Natural killer cell treated with Interleukin-12 subunit alpha and Interleukin-12 subunit beta and Interleukin-15 and Interleukin-18, amount 100 ng/mL, for 72 hours (primary cell): Measurements from ENCODE around the gene TRPM2. TPM values are rescaled to one million over a fixed set of nuclear protein-coding genes. Genes with fewer than 3 reads are reported as not detected.

Experiments used
- ATAC-seq, 2 donors: fragments of 150-1000 bp; cut with Tn5 transposase in 1 of 2; sonication (Bioruptor Pico), chemical (Tn5 transposase) in 1 of 2; 2 replicates each; pipeline ENCODE4 v1.10.0; 2021
- DNase-seq: peaks from one replicate; pipeline ENCODE4 v3.0.0; 2022; ENCODE audit warnings: low spot score
- H3K27ac Mint-ChIP-seq, 2 donors: 1 replicate in 1 of 2; 2 replicates in 1 of 2; pipeline ENCODE4 v1.8.0; 2022; ENCODE audit warnings: mixed read lengths in 2 of 2, mild to moderate bottlenecking in 1 of 2, moderate library complexity in 1 of 2
- H3K27me3 Mint-ChIP-seq, 2 donors: 1 replicate in 1 of 2; 2 replicates in 1 of 2; pipeline ENCODE4 v1.8.0; 2022; ENCODE audit warnings: mixed read lengths in 2 of 2
- H3K36me3 Mint-ChIP-seq: one replicate; pipeline ENCODE4 v1.8.0; 2022; ENCODE audit warnings: mixed read lengths
- H3K4me1 Mint-ChIP-seq, 2 donors: 1 replicate in 1 of 2; 2 replicates in 1 of 2; pipeline ENCODE4 v1.8.0; 2022; ENCODE audit warnings: low read depth in 2 of 2, mixed read lengths in 2 of 2, mild to moderate bottlenecking in 1 of 2
- H3K4me3 Mint-ChIP-seq: one replicate; pipeline ENCODE4 v1.8.0; 2022; ENCODE audit warnings: mixed read lengths
- H3K9me3 Mint-ChIP-seq: 2 replicates; pipeline ENCODE4 v1.8.0; 2022; ENCODE audit warnings: mixed read lengths
- total RNA-seq, 2 donors: library from RNA; stranded (reverse); gene quantifications; one replicate each; pipeline ENCODE4 v1.2.3, GENCODE V29; 2022

TRPM2 gene
- 10 to 100 TPM; 14.7 to 15.8 TPM for total RNA-seq

DNA sequence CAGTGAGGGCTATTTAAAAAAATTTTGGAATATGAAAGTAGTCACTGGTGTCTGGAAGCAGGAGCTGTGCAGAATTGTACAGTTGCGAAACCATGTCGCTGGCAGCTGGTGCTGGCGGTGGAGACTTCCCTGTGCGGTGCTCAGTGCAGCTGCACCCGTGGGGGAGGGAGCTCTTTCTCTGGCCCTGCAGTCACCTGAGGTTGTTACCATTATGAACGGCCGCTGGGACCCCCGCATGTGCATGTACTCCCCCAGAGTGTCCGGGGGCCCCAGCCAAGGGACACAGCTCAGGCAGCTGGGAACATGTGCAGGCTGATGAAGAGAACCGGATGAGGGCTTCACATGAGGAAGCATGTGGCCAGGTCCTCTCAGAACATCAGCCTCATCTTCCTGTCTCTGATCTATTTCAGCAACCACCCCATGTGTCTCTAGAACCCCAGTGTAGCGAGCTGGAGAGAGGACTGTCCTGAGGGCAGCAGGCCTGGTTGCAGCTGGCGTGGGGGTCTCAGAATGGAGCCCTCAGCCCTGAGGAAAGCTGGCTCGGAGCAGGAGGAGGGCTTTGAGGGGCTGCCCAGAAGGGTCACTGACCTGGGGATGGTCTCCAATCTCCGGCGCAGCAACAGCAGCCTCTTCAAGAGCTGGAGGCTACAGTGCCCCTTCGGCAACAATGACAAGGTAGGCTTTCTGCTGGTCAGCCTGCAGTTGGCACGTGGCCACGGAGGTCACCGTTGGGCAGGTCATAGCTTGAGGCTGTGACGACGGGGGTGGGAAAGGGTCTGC lies at the start of gene TRPM2:
Gene TRPM2 (plus strand): TSS at position 431 of the 780 bp plus-strand sequence. CDS start 80 bp downstream, at position 511.
- peaks cover 4% of the 10 kb centered on the region for H3K36me3 Mint-ChIP-seq
- ATAC-seq (peak; percentile 77 to 78), DNase-seq (no peak)
- H3K4me3 Mint-ChIP-seq, result peak within 1 kb of the TSS; percentile 87
- H3K27me3 Mint-ChIP-seq, result peaks cover 0 to 2% of the 10 kb centered on the region in 2 donors
- H3K27ac Mint-ChIP-seq, result peak within 1 kb of the TSS; percentile 87 to 91
- peaks cover 38 to 50% of the 10 kb centered on the region in 2 donors for H3K4me1 Mint-ChIP-seq
- no peaks in the 10 kb centered on the region for H3K9me3 Mint-ChIP-seq

DNA sequence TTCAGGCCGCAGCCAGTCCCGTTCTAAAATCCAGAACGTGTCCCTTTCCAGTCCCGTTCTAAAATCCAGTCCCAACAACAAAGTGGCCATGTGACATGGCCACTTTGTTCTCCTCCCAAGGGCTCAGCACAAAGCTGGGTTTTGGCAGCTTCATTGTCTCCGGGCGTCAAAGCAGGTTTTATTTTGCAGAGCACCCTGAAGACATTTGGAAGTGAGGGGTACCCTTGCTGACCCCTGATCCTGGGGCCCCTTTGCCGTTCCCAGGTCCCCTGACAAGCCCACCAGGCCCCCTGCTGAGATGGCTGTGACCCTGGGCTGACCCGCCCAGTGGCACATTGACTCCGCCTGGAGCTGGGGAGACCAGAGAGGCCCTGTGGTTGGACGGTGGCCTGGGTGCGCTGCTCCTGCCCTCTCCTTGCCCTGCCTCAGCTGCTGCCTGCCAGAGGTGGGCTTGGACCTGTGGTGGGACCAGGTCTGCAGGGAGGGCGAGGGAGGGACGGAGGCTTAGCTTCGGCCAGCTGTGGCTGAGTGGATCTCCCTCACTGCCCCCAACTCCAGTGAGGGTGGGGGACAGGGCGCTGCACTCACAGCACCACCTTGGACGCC lies 49.3 kb upstream of the TRPM2 start:
- no peaks in the 10 kb centered on the region for H3K36me3 Mint-ChIP-seq
- H3K9me3 Mint-ChIP-seq, result no peaks in the 10 kb centered on the region
- no peak overlapping the region for H3K27ac Mint-ChIP-seq
- ATAC-seq (no peak), DNase-seq (no peak)
- no peaks in the 10 kb centered on the region for H3K27me3 Mint-ChIP-seq
- peaks cover 8 to 23% of the 10 kb centered on the region in 2 donors for H3K4me1 Mint-ChIP-seq
- no peak overlapping the region for H3K4me3 Mint-ChIP-seq

DNA sequence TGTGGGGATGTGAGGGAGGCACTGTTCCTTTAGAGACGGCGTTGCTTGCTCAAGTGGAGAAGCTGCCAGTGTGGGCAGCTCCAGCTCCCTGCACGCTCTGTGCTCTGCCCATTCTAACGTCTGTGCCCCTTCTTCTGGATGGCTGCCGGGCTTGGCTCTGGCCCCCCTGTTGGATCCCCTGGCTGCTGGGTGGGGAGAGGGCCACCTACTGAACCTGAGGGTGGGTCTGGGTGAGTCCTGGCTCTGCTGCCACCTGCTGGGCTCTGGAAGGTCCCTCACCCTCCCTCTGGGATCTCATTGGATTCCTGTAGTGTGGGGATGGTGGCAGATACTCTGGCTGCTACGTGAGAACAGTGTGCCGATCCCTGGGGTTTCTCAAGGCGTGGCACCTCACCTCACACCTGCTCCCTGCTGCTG lies 48.5 kb upstream of the TRPM2 start:
- Mint-ChIP-seq H3K4me3 (no peak overlapping the region), H3K4me1 (peaks cover 4 to 20% of the 10 kb centered on the region in 2 donors), H3K27ac (no peak overlapping the region), H3K36me3 (no peaks in the 10 kb centered on the region), H3K9me3 (no peaks in the 10 kb centered on the region), H3K27me3 (no peaks in the 10 kb centered on the region)
- ATAC-seq (no peak), DNase-seq (no peak)

DNA sequence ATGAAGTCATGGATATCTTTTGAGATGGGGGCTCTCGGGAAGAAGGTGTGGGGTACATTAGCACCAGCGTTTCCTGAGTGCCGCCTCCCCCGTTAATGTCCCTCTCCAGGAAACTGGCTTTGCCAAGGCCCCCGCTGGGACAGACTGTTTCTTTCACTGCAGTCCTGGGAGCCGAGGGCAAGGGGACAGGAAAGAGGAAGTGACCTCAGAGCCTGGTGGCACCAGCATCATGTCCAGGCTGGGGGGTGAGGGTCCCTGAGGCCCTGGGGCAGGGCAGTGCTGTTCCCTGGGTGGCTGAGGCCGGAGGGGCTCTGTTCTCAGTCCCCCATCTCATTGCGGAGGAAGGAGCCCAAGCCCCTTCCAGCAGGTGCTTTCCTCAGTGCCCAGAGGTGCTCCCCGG lies 47.7 kb upstream of the TRPM2 start:
- H3K27ac Mint-ChIP-seq, result no peak overlapping the region
- DNase-seq (no peak), ATAC-seq (no peak)
- H3K36me3 Mint-ChIP-seq, result peaks cover under 1% of the 10 kb centered on the region
- no peak overlapping the region for H3K4me3 Mint-ChIP-seq
- no peaks in the 10 kb centered on the region for H3K27me3 Mint-ChIP-seq
- H3K9me3 Mint-ChIP-seq, result no peaks in the 10 kb centered on the region
- H3K4me1 Mint-ChIP-seq, result peaks cover 4 to 20% of the 10 kb centered on the region in 2 donors

DNA sequence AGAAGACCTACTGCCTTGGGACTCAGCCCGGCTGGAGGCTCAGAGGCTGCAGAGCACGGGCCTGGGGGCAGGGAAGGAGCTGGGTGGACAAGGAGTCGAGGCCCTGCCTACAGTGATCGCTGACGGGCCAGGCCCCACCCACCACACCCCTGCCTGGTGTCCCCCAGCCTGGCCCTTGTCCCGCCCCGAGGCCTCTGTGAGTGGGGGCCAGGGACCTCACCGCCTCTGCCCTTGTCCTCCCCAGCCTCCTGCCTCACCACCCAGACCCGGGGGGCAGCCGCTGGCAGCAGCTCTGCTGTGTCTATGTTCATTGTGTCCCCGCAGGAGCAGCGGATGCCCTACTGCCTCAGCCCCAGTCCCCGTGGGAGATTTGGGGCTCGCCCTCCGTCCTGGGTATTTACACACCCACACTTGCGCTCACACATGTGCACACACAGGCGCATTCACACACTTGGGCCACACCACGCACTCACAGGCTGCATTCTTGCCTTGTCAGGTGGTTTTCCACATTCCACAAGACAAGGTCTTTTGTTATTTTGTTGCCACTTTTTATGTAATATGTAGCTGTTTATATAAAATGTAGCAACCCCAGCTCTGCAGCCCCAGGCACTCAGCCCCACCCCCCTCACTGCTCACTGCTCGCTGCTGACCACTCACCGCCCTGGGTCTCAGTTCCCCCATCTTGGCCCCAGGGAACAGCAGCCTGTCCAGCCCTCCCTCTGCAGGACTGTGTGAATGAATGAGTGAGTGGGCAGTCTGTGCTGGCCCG lies 46.3 kb upstream of the TRPM2 start:
- Mint-ChIP-seq H3K9me3 (no peaks in the 10 kb centered on the region), H3K4me1 (peaks cover 11 to 18% of the 10 kb centered on the region in 2 donors), H3K36me3 (peaks cover 8% of the 10 kb centered on the region), H3K27ac (no peak overlapping the region), H3K27me3 (no peaks in the 10 kb centered on the region), H3K4me3 (no peak overlapping the region)
- DNase-seq (no peak), ATAC-seq (no peak)

DNA sequence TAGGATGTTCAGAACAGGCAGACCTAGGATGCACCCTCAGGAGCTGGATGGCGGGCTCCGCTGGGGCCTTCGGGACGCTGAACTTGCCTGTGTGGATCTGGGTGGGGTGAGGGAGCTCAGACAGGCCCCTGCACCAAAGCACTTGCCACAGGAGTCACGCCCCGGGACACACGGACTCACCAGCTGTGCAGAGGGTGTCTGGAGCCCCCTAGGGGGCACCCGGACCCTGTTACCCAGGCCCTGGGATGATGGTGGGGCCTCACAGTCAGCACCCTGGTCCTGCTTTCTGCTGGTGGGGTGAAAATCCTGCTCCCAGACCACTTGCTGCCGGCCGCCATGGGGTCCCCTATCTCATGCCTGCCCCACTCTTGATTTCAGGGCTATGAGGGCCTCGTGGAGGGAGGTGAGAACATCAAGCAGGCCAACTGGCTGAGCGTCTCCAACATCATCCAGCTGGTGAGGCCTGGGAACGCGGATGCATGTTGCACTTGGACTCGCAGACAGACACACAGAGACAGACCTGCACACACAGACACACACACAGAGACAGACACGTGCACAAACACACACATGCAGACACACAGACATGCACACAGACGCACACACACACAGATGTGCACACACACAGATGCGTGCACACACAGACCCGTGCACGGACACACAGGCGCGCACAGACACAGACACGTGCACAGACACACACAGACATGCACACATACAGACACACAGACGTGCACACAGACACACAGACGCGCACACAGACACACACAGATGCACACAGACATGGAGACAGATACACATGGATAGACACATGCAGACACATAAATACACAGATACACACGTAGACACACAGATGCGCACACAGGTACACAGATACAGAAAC lies 42.6 kb upstream of the TRPM2 start:
- no peaks in the 10 kb centered on the region for H3K27me3 Mint-ChIP-seq
- DNase-seq, result no peak
- H3K27ac Mint-ChIP-seq, result no peak overlapping the region
- ATAC-seq, result no peak
- H3K4me1 Mint-ChIP-seq, result peaks cover 7 to 9% of the 10 kb centered on the region in 2 donors
- peaks cover 8% of the 10 kb centered on the region for H3K36me3 Mint-ChIP-seq
- H3K9me3 Mint-ChIP-seq, result no peaks in the 10 kb centered on the region
- H3K4me3 Mint-ChIP-seq, result no peak overlapping the region

DNA sequence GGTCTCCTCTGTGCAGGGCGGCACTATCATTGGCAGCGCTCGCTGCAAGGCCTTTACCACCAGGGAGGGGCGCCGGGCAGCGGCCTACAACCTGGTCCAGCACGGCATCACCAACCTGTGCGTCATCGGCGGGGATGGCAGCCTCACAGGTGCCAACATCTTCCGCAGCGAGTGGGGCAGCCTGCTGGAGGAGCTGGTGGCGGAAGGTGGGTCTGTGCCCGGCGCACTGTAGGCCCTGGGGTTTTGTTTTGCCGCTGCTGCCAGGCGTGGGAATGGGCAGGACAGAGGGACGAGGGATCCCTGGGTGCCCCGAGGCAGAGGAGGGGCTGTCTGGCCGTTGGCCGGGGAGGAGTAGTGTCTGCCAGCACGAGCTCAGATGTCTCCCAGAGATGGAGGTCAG lies 41.3 kb upstream of the TRPM2 start:
- no peaks in the 10 kb centered on the region for H3K27me3 Mint-ChIP-seq
- DNase-seq (no peak), ATAC-seq (no peak)
- no peaks in the 10 kb centered on the region for H3K9me3 Mint-ChIP-seq
- peaks cover 8% of the 10 kb centered on the region for H3K36me3 Mint-ChIP-seq
- H3K4me1 Mint-ChIP-seq, result peaks cover 7 to 9% of the 10 kb centered on the region in 2 donors
- no peak overlapping the region for H3K27ac Mint-ChIP-seq
- no peak overlapping the region for H3K4me3 Mint-ChIP-seq

DNA sequence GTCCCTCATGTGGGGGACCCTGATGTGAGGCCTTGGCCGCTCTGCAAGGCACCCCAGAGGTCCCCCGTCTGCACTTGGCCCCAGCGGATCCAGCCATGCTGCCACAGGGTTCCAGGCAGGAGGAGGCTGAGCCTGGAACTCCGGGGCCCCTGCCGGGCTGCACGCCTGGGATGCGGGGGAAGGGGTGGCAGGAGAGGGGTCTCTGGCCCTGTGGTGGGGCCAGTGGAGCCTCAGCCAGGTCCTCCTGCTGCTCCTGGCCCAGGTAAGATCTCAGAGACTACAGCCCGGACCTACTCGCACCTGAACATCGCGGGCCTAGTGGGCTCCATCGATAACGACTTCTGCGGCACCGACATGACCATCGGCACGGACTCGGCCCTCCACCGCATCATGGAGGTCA lies 40.7 kb upstream of the TRPM2 start:
- H3K27ac Mint-ChIP-seq, result no peak overlapping the region
- peaks cover 7 to 8% of the 10 kb centered on the region in 2 donors for H3K4me1 Mint-ChIP-seq
- DNase-seq (no peak), ATAC-seq (no peak)
- H3K4me3 Mint-ChIP-seq, result no peak overlapping the region
- H3K36me3 Mint-ChIP-seq, result peaks cover 8% of the 10 kb centered on the region
- no peaks in the 10 kb centered on the region for H3K9me3 Mint-ChIP-seq
- H3K27me3 Mint-ChIP-seq, result no peaks in the 10 kb centered on the region

DNA sequence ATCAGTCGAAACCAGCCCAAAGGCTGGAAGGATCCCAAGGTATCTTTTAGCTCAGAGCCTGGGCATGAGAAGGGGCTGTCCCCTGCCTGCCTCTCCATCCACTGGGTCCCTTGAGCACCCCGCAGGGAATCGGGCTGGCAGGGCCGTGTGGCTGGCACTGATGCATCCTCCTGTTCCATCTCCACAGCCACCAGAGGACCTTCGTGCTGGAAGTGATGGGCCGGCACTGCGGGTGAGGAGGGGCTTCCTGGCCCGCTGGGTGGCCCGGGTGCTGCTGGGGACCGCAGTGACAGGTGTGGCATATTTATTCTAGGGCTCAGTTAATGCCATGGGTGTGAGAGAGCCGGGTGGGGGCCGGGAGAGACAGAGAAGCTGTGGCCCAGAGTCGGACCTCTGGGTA lies 40.0 kb upstream of the TRPM2 start:
- DNase-seq (no peak), ATAC-seq (no peak)
- H3K27ac Mint-ChIP-seq, result no peak overlapping the region
- no peaks in the 10 kb centered on the region for H3K9me3 Mint-ChIP-seq
- no peak overlapping the region for H3K4me3 Mint-ChIP-seq
- peaks cover 3 to 7% of the 10 kb centered on the region in 2 donors for H3K4me1 Mint-ChIP-seq
- H3K36me3 Mint-ChIP-seq, result peaks cover 8% of the 10 kb centered on the region
- no peaks in the 10 kb centered on the region for H3K27me3 Mint-ChIP-seq

DNA sequence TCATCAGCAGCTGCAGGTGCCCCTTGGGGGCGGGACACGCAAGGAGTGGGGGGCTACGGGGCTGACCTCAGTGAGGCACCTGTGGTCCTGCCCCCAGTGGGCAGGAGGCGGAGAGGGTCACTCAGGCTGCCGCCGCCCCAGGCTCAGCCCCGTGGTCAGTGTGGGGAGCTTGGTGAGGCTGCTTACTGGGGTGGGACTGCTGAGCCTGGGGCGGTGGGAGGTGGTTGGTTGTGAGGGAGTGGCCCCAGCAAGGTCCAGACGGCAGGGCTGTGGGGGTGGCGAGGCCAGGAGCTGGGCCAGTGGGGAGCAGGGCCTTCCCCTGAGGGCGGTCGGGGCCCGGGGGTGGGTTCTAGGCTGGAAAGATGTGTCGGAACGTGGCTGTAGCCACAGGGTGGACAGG lies 39.3 kb upstream of the TRPM2 start:
- DNase-seq (no peak), ATAC-seq (no peak)
- H3K36me3 Mint-ChIP-seq, result peaks cover 8% of the 10 kb centered on the region
- no peaks in the 10 kb centered on the region for H3K27me3 Mint-ChIP-seq
- no peaks in the 10 kb centered on the region for H3K9me3 Mint-ChIP-seq
- peaks cover 3 to 7% of the 10 kb centered on the region in 2 donors for H3K4me1 Mint-ChIP-seq
- H3K4me3 Mint-ChIP-seq, result no peak overlapping the region
- H3K27ac Mint-ChIP-seq, result no peak overlapping the region

DNA sequence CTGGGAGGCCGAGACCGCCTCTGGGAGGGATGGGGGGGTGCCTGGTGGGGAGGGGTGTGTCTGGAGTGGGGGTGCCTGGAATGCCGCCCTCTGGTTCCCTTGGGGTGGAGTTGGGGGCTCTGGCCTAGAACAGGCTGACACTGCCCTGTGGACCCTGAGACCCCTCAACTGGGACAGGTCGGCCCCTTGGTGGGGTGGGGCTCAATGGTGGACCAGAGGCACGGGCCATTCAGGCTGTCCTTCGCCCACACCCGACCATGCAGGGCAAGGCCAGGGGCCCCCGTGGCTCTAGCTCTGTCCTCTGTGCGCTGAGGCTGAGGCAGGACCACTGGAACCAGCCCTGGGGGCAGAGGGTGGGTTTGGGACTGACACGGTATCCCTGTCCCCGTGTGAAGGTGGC lies 38.9 kb upstream of the TRPM2 start:
- Mint-ChIP-seq H3K27me3 (no peaks in the 10 kb centered on the region), H3K27ac (no peak overlapping the region), H3K9me3 (no peaks in the 10 kb centered on the region), H3K4me1 (peaks cover 3 to 7% of the 10 kb centered on the region in 2 donors), H3K36me3 (peaks cover 8% of the 10 kb centered on the region), H3K4me3 (no peak overlapping the region)
- DNase-seq (no peak), ATAC-seq (no peak)

DNA sequence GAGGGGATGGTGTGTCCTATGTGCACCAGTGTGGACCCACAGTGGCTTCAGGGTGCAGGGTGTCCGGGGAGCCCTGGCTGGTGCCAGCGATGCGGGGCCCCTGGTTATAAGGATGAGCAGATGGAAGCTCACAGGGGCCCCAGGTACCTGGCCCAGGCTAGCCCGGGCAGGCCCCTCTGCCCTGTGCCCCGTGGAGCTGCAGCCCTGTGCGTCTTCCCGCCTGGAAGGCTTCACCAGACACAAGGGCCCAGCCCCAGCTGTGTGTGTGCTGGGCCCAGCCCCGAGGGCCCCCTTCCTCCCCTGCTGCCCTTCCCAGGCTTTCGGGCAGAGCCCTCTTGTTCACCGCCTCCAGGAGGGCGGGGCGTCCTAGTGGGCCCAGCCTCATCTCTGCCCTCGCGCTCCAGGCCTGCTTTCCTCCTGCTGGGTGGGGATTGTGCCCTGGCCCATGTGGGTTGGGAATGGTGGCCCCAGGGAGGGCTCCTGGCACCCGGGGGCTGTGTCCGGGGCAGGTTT lies 37.7 kb upstream of the TRPM2 start:
- H3K36me3 Mint-ChIP-seq, result peaks cover 7% of the 10 kb centered on the region
- DNase-seq, result no peak
- H3K27me3 Mint-ChIP-seq, result no peaks in the 10 kb centered on the region
- no peak overlapping the region for H3K4me3 Mint-ChIP-seq
- H3K27ac Mint-ChIP-seq, result no peak overlapping the region
- H3K4me1 Mint-ChIP-seq, result peaks cover 3 to 7% of the 10 kb centered on the region in 2 donors
- ATAC-seq, result no peak
- no peaks in the 10 kb centered on the region for H3K9me3 Mint-ChIP-seq

DNA sequence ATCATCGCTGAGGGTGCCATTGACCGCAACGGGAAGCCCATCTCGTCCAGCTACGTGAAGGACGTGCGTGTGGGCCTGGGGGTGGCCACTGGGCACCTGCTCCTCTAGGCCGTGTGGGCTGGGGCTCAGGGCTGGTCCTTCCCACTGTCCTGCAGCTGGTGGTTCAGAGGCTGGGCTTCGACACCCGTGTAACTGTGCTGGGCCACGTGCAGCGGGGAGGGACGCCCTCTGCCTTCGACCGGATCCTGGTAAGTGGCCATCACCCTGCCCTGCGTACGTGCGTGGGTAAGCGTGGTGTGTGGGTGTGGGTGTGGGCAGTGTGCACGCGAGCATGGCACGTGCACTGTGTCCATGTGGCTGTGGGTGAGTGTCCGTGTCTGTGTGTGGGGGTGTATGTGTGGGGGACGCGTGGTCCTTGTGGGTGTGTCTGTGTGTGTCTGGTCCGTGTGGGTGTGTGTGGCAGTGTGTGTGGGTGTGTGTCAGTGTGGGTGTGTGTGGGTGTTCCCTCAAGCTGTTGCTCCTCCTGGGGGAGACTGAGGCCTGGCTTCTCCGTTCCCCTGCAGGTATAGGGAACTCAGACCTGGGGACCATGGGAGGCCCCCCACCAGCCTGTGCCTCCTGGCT lies 37.0 kb upstream of the TRPM2 start:
- H3K9me3 Mint-ChIP-seq, result no peaks in the 10 kb centered on the region
- H3K27ac Mint-ChIP-seq, result no peak overlapping the region
- H3K36me3 Mint-ChIP-seq, result peaks cover under 1% of the 10 kb centered on the region

More for the DNA sequence above, 37.0 kb upstream of the TRPM2 start:
- no peak overlapping the region for H3K4me3 Mint-ChIP-seq
- peaks cover 1 to 3% of the 10 kb centered on the region in 2 donors for H3K4me1 Mint-ChIP-seq
- no peak for DNase-seq
- ATAC-seq, result peak in 1 of 2 donors; percentile 4
- H3K27me3 Mint-ChIP-seq, result no peaks in the 10 kb centered on the region
